Effector memory CD4-positive, alpha-beta T cell (primary cell): ENCODE results near the gene RNF207.
A peak's percentile ranks its signal among the peaks of the same experiment; 100 is the strongest.

Experiments
- DNase-seq, 3 donors: peaks; one replicate each; pipeline ENCODE4 v3.0.0-alpha.2; 2020
- H3K27ac ChIP-seq: 2 replicates; pipeline ENCODE4 v1.7.0; 2013; ENCODE audit warnings: mild to moderate bottlenecking, low read length, moderate library complexity; ENCODE audit not compliant: insufficient read depth, poor library complexity, severe bottlenecking
- H3K27me3 ChIP-seq: replicated peaks from 2 replicates; pipeline ENCODE4 v1.7.0; 2013; ENCODE audit warnings: mild to moderate bottlenecking, low read length; ENCODE audit not compliant: insufficient read depth, control insufficient read depth, poor library complexity, severe bottlenecking
- H3K36me3 ChIP-seq: 2 replicates; pipeline ENCODE4 v1.7.0; 2013; ENCODE audit warnings: mild to moderate bottlenecking, low read length, moderate library complexity; ENCODE audit not compliant: control insufficient read depth, insufficient read depth
- H3K4me1 ChIP-seq: 2 replicates; pipeline ENCODE4 v1.7.0; 2013; ENCODE audit warnings: low read length, mild to moderate bottlenecking; ENCODE audit not compliant: control insufficient read depth, insufficient read depth, poor library complexity, severe bottlenecking
- H3K4me3 ChIP-seq: 2 replicates; pipeline ENCODE4 v1.7.0; 2013; ENCODE audit warnings: low read length, low read depth, mild to moderate bottlenecking; ENCODE audit not compliant: insufficient read depth, poor library complexity, severe bottlenecking
- H3K9me3 ChIP-seq: 2 replicates; pipeline ENCODE4 v1.7.0; 2013; ENCODE audit warnings: mild to moderate bottlenecking, low read length, moderate library complexity; ENCODE audit not compliant: control insufficient read depth

RNF207 gene

DNA sequence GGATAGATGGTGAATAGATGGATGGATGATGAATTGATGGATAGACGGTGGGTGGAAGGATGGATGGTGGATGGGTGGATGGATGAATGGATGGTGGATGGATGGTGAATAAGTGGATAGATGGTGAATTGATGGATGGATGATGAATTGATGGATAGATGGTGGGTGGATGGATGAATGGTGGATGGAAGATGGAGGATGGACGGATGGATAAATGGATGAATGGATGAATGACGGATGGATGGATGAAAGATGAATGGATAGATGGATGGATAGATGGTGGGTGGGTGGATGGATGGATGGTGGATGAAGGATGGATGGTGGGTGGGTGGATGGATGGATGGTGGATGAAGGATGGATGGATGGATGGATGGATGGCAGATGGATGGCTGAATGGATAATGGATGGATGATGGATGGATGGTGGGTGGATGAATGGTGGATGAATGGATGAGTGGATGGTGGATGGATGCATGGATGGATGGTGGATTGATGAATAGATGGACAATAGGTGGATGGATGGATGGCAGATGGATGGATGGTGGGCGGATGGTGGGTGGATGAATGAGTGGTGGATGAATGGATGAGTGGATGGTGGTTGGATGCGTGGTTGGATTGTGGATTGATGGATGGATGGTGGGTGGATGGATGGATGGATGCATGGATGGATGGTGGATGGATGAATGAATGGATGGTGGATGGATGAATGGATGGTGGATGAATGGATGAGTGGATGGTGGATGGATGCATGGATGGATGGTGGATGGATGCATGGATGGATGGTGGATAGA is 31.1 kb upstream of the RNF207 start:
- H3K27me3 ChIP-seq: peaks cover 22% of the 10 kb centered on the region
- no peak overlapping the region for H3K4me3 ChIP-seq
- H3K36me3 ChIP-seq: no peaks in the 10 kb centered on the region
- H3K4me1 ChIP-seq: peaks cover 8% of the 10 kb centered on the region
- DNase-seq: no peak
- H3K27ac ChIP-seq: no peak overlapping the region
- H3K9me3 ChIP-seq: no peaks in the 10 kb centered on the region

DNA sequence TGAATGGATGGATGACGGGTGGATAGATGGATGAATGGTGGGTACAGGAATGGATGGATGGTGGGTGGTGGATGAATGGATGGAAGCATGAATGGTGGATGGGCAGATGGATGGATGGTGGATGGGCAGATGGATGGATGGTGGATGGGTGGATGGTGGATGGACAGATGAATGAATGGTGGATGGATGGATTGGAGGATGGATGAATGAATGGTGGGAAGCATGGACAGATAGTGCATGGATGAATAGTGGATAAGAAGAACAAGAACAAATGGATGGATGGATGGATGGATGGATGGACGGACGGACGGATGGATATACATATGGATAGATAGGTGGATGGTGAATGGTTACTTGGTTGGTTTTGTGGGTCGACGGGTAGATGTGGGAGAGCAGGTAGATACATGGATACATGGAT is 30.5 kb upstream of the RNF207 start:
- peaks cover 26% of the 10 kb centered on the region for H3K27me3 ChIP-seq
- H3K36me3 ChIP-seq: no peaks in the 10 kb centered on the region
- peaks cover 8% of the 10 kb centered on the region for H3K4me1 ChIP-seq
- no peak for DNase-seq
- H3K27ac ChIP-seq: no peak overlapping the region
- no peak overlapping the region for H3K4me3 ChIP-seq
- H3K9me3 ChIP-seq: no peaks in the 10 kb centered on the region

DNA sequence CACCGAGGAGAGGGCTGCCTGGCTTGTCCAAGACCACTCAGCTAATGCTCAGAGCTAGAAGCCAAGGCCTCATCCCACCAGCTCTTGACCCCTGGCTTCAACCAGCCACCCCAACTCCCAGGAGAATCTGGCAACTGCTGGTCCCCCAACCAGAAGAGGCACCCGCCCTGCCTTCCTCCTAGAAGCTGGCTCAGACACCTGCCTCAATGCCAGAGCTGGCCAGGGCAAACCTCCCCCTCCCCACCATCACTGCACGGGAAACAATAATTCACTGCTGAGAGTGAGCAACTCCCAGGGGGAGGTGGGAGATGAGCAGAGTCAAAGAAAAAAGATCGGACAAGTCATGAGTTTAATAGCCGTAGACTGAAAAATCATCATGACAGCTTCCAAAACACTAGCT is 29.1 kb upstream of the RNF207 start:
- Histone ChIP-seq H3K4me3 (no peak overlapping the region), H3K27me3 (peaks cover 33% of the 10 kb centered on the region), H3K4me1 (peaks cover 16% of the 10 kb centered on the region), H3K9me3 (no peaks in the 10 kb centered on the region), H3K27ac (no peak overlapping the region), H3K36me3 (no peaks in the 10 kb centered on the region)
- DNase-seq: no peak

DNA sequence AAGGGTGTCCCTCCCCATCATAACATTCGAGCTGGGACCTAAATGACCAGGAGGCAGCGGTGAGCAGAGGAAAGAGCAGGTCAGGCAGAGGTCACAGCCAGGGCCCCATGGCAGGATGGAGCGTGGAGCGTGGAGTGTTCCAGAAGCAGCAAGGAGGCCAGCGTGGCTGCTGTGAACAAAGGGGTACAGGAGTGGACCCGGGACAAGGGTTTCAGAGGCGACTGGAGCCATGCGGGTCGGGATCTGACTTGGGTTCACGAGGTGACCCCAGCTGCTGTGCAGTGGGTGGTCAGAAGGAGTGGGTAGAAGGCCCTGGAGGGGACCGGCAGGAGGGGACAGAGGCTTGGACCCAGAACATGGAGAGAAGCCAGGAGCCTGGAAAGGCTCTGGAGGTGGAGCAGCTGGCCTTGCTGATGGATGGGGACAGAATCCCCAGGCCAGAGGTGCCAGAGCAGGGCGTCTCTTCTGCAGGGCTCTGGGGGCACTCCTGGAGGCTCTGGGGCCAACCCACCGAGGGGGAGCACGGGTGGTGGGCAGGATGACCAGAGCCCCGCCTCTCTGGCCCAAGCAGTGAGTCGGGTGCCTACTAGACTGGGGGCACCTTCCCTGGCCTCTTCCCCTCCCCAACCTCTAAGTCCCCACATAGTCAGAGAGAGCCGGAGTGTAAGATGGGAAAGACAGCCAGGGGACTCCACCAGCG is 28.1 kb upstream of the RNF207 start:
- no peak for DNase-seq
- Histone ChIP-seq H3K27me3 (peaks cover 33% of the 10 kb centered on the region), H3K4me3 (no peak overlapping the region), H3K27ac (no peak overlapping the region), H3K36me3 (no peaks in the 10 kb centered on the region), H3K4me1 (peaks cover 16% of the 10 kb centered on the region), H3K9me3 (no peaks in the 10 kb centered on the region)

DNA sequence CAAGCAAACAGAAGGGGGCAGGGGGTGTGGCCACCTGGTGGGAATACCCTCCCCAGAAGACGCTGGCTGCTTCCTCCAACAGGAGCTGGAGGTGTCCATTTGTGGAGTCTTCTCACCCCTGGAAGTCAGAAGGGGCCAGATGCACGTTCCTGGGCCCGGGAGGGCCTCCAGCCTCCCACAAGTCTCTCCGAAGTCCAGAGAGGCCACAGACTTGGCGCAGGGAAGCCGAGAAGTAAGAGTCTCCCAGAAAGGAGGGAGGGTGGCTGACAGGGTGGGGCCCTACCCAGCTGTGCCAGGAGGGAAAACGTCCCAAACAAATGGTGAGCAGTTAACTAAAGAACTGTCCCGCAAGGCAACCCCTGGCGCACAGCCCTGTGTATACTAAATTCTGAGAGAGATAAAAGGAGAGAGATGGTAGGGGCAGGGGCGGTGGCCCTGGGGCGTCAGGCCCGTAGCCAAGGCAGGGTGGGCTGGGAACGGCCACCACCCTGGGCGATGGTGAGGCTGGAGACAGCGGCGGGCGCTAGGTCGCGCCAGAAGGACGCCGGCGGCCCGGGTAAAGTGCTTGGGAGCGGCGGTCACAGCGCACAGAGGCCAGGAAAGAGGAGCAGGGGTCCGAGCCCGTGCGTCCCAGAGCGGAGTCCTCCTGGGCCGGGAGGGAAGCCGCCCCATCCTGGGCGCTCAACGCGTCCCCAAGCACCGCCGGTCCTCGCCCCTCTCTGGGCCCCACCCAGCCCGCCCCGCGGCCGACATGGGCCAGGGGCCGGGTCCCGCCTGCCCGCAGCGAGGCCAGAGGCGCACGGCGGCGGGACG is 27.0 kb upstream of the RNF207 start:
- Histone ChIP-seq H3K27ac (no peak overlapping the region), H3K4me3 (no peak overlapping the region), H3K27me3 (peaks cover 33% of the 10 kb centered on the region)

DNA sequence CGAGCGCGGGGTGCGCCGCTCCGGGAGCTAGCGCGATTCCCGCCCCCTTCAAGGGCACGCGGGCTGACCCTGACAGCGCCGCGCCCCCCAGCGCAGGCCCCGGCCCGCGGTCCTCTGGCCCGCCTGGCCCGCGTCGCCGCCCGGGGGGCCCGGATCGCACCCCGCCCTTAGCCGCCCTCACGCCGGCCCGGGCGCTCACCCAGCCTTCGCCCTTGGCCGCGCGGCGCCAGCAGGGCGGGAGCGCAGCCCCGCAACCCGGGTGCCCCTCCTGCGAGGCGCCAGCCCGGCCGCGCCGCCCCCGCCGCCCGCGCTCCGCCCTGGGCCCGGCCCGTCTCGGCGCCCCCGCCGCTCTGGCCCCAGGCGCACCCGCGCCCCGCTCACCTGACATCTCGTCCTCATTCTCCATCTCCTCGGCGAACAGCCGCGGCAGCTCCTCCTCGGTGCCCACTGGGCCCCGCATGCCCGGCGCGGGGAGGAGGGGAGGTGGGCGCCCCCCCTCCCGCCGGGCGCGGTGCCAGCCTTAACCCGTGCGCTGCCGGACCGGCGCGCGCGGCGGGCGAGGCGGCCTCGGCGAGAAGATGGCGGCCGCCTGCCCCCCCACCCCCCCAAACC is 26.2 kb upstream of the RNF207 start:
- peaks cover 16% of the 10 kb centered on the region for H3K4me1 ChIP-seq
- H3K4me3 ChIP-seq: no peak overlapping the region
- H3K9me3 ChIP-seq: no peaks in the 10 kb centered on the region
- H3K36me3 ChIP-seq: no peaks in the 10 kb centered on the region
- DNase-seq: no peak
- no peak overlapping the region for H3K27ac ChIP-seq
- H3K27me3 ChIP-seq: peaks cover 33% of the 10 kb centered on the region

More for the DNA sequence above, 27.0 kb upstream of the RNF207 start:
- Histone ChIP-seq H3K4me1 (peaks cover 16% of the 10 kb centered on the region), H3K9me3 (no peaks in the 10 kb centered on the region), H3K36me3 (no peaks in the 10 kb centered on the region)
- DNase-seq: no peak

DNA sequence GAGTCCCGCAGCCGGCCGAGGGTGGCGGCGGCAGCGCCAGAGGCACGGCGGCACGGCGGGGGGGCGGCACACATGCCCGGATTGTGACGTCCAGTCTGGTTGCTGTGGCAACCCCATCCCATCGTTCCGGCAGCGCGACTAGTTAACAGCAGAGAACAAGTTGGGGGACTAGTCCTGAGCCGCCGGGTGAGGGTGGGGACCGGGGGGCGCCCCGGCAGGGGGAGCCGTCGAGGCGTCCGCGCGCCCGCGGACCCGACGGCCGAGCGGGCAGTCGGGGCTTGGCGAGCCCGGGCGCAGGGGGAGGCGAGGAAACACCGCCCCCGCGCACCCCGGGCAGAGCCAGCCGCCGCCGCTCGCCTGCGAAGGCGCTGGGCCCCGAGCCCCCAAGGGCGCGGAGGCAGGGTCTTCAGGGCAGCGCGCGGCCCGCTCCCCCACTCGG is 25.6 kb upstream of the RNF207 start, which contains the start of gene CHD5:
TSS of gene CHD5 (minus strand) at position 54 of the 439 bp plus-strand sequence. CDS start 298 bp downstream, outside the sequence.
- DNase-seq: peak in 1 of 3 donors; percentile 8
- Histone ChIP-seq H3K36me3 (no peaks in the 10 kb centered on the region), H3K4me1 (peaks cover 16% of the 10 kb centered on the region), H3K9me3 (no peaks in the 10 kb centered on the region), H3K4me3 (peak within 1 kb of the TSS; percentile 7), H3K27ac (no peak within 1 kb of the TSS), H3K27me3 (peaks cover 33% of the 10 kb centered on the region)

DNA sequence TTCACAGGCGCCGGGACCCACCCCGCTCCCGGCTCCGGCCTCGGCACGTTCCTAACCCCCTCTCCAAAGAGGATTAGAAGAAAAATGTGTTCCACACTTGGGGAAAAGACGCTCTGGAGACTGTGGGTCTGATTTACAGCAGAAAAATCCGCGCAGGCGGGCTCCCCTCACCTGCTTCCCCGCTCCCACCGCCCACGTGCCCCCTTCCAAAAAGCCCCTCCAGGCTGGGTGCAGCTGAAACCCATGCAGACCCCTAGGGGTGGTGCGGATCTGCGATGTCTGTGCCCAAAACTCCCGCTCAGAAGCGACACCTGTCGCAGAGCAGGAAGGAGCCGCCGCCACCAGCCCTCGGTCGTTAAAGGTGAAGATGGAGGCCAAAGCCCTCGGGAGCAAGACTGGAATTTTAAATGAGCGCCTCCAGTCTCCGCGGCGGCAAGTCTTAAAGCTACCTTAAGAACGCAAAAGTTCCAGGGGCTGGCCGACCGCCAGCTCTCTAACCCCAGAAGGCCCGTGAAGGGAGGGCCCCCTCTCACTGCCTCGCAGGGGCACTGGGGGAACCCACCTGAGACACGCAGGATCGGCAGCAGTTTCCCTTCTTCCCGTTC is 25.1 kb upstream of the RNF207 start:
- H3K4me3 ChIP-seq: peak overlapping the region; percentile 7
- H3K27me3 ChIP-seq: peaks cover 33% of the 10 kb centered on the region
- no peak overlapping the region for H3K27ac ChIP-seq
- H3K36me3 ChIP-seq: no peaks in the 10 kb centered on the region
- H3K9me3 ChIP-seq: no peaks in the 10 kb centered on the region
- no peak for DNase-seq
- H3K4me1 ChIP-seq: peaks cover 16% of the 10 kb centered on the region

DNA sequence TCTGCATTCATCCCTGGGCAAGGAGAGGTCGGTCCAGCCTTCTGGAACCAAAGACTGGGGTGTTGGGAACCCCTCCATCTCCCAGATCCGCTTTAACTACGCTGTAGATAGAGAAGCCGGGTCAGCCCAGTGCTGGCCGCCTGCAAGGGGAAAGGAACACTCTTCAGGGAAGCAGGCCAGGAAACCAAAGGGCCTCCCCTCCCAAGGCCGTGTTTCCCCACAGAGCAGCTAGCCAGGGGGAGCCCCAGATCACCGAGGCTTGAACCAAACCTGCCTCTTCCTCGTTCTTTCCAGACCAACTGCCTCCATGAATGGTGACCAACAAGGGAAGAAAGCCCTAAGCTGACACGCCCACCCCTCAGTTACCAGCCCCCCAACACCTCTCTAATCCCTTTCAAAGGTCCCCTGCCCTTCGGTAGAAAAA is 24.6 kb upstream of the RNF207 start:
- Histone ChIP-seq H3K4me1 (peaks cover 16% of the 10 kb centered on the region), H3K4me3 (no peak overlapping the region), H3K36me3 (no peaks in the 10 kb centered on the region), H3K27me3 (peaks cover 33% of the 10 kb centered on the region), H3K27ac (no peak overlapping the region), H3K9me3 (no peaks in the 10 kb centered on the region)
- no peak for DNase-seq
